K562 (cell line): ENCODE data around the gene EIF4E2. TPM values are rescaled to one million over a fixed set of nuclear protein-coding genes. Genes with fewer than 3 reads are reported as not detected.

Experiments
- ATAC-seq: fragments of 200-7000 bp; cut with Tn5 transposase; 3 replicates; pipeline ENCODE4 v1.9.1; 2020; ENCODE audit warnings: moderate library complexity
- BruUV-seq: library from RNA; stranded (reverse); fragments of 400-500 nt; replicated peaks from 2 replicates; lab custom pipeline; 2021; lab: Mats Ljungman, UMichigan
- CTCF ChIA-PET: fragments of 300-600 bp; formaldehyde crosslinking; extraction: SDS; loops from one replicate; lab custom pipeline; 2021; ENCODE audit warnings: low intra/inter-chr PET ratio; lab: Yijun Ruan, JAX
- POLR2A ChIA-PET: fragments of 300-600, 350-650 bp; sonication (Branson Sonifier 250); formaldehyde crosslinking; extraction: SDS; loops from one replicate; lab custom pipeline; 2021; ENCODE audit warnings: antibody characterized with exemption, inconsistent platforms; lab: Yijun Ruan, JAX
- DNase-seq, 4 experiments: peaks; one replicate each; pipeline versions ENCODE4 v3.0.0 to v3.0.0-alpha.2; 2011 to 2018; ENCODE audit warnings: low spot score in 3 of 4, mixed read lengths in 3 of 4; ENCODE audit errors: extremely low read depth in 1 of 4
- FAIRE-seq: peaks from 2 replicates; lab custom pipeline; 2011; peaks lifted over from hg19 to GRCh38; lab: Jason Lieb, UNC
- H2AFZ ChIP-seq: 2 replicates; pipeline ENCODE4 v1.6.0; 2011; ENCODE audit warnings: low read depth, low read length, control low read depth, inconsistent platforms
- H3K27ac ChIP-seq: fragments of 200-600 bp; 3 replicates; pipeline ENCODE4 v1.8.0; 2011; ENCODE audit warnings: low read depth, mild to moderate bottlenecking, control low read depth, inconsistent platforms, low read length, moderate library complexity, mixed read lengths; ENCODE audit errors: extremely low read depth
- H3K27me3 ChIP-seq, 2 experiments: fragments of 300-600 bp in 1 of 2; 2 replicates in 1 of 2; 3 replicates in 1 of 2; pipeline versions ENCODE4 v1.6.0 to v1.8.0; 2011; ENCODE audit warnings: inconsistent platforms in 2 of 2, low read length in 2 of 2, mild to moderate bottlenecking in 1 of 2, mixed read lengths in 1 of 2, moderate library complexity in 1 of 2; ENCODE audit not compliant: control insufficient read depth in 2 of 2, insufficient read depth in 2 of 2
- H3K36me3 ChIP-seq: fragments of 300-600 bp; 3 replicates; pipeline ENCODE4 v1.8.0; 2011; ENCODE audit warnings: mild to moderate bottlenecking, low read length, inconsistent platforms; ENCODE audit not compliant: control insufficient read depth, insufficient read depth
- H3K4me1 ChIP-seq, 2 experiments: fragments of 200-600 bp in 1 of 2; replicated peaks in 1 of 2; 2 replicates in 1 of 2; 3 replicates in 1 of 2; pipeline versions ENCODE4 v1.5.1 to v1.8.0; 2011; ENCODE audit warnings: inconsistent platforms in 2 of 2, low read length in 2 of 2, mild to moderate bottlenecking in 1 of 2, mixed read lengths in 1 of 2, moderate library complexity in 1 of 2; ENCODE audit not compliant: control insufficient read depth in 2 of 2, insufficient read depth in 2 of 2
- H3K4me2 ChIP-seq: 2 replicates; pipeline ENCODE4 v1.6.1; 2011; ENCODE audit warnings: low read length, control low read depth, inconsistent platforms, mixed read lengths; ENCODE audit not compliant: insufficient read depth
- H3K4me3 ChIP-seq: fragments of 200-600 bp; sonication (generic), shearing (Covaris generic); 2 replicates; pipeline ENCODE4 v1.5.1; 2016; ENCODE audit warnings: control low read depth, inconsistent platforms
- H3K79me2 ChIP-seq: fragments of 200-600 bp; 3 replicates; pipeline ENCODE4 v1.8.0; 2011; ENCODE audit warnings: low read length, inconsistent platforms; ENCODE audit not compliant: control insufficient read depth, insufficient read depth
- H3K9ac ChIP-seq, 2 experiments: 2 replicates each; pipeline versions ENCODE4 v1.6.0 to v1.6.1; 2011; ENCODE audit warnings: low read depth in 2 of 2, low read length in 2 of 2, control low read depth in 1 of 2, inconsistent platforms in 1 of 2, mild to moderate bottlenecking in 1 of 2, mixed read lengths in 1 of 2; ENCODE audit not compliant: insufficient read depth in 1 of 2
- H3K9me1 ChIP-seq: one replicate; pipeline ENCODE4 v1.6.0; 2011; ENCODE audit warnings: inconsistent platforms, mild to moderate bottlenecking, low read length, moderate library complexity; ENCODE audit not compliant: control insufficient read depth, insufficient read depth
- H3K9me3 ChIP-seq: replicated peaks from 2 replicates; pipeline ENCODE4 v1.5.1; 2011; ENCODE audit warnings: low read depth, low read length, inconsistent platforms; ENCODE audit not compliant: control insufficient read depth, insufficient read depth
- H4K20me1 ChIP-seq: replicated peaks from 2 replicates; pipeline ENCODE4 v1.6.1; 2011; ENCODE audit warnings: low read length, inconsistent platforms, mixed read lengths; ENCODE audit not compliant: control insufficient read depth, insufficient read depth
- CBFA2T2 ChIP-seq: fragments of 450-650 bp; conservative IDR thresholded peaks from 2 replicates; pipeline ENCODE4 v1.6.1; 2017; ENCODE audit warnings: mild to moderate bottlenecking
- ELF1 ChIP-seq: fragments of 200-800 bp; sonication (Bioruptor generic); IDR thresholded peaks from 2 replicates; pipeline ENCODE4 v1.6.1; 2016; ENCODE audit warnings: missing genetic modification characterization, missing compliant biosample characterization
- ELF2 ChIP-seq: fragments of 250-450 bp; sonication (Bioruptor Pico); IDR thresholded peaks from 2 replicates; pipeline ENCODE4 v1.5.0; 2021; ENCODE audit warnings: mild to moderate bottlenecking
- FOXM1 ChIP-seq, 2 experiments: fragments of 450-650 bp in 1 of 2; sonication (generic) in 1 of 2; formaldehyde crosslinking in 1 of 2; IDR thresholded peaks; 2 replicates each; pipeline versions ENCODE4 v1.6.1 to v1.9.0; 2017 to 2022; ENCODE audit warnings: low read depth in 2 of 2, mild to moderate bottlenecking in 2 of 2, missing genetic modification reagents in 1 of 2, moderate library complexity in 1 of 2
- MYC ChIP-seq, 2 experiments: fragments of 250-450 bp in 1 of 2; sonication (Bioruptor Pico) in 1 of 2; IDR thresholded peaks; 2 replicates each; pipeline versions ENCODE4 v1.5.1 to v1.6.1; 2012 to 2021; ENCODE audit warnings: low read depth in 2 of 2, borderline replicate concordance in 1 of 2, improper control_type of control experiment in 1 of 2, low read length in 1 of 2, mild to moderate bottlenecking in 1 of 2, moderate library complexity in 1 of 2
- NEUROD1 ChIP-seq: fragments of 150-350 bp; IDR thresholded peaks from 2 replicates; pipeline ENCODE4 v1.6.1; 2014; ENCODE audit warnings: borderline replicate concordance, low read length, low read depth; ENCODE audit not compliant: partially characterized antibody
- NR1H2 ChIP-seq: sonication (generic); formaldehyde crosslinking; IDR thresholded peaks from 2 replicates; pipeline ENCODE4 v1.4.0; 2020; ENCODE audit warnings: mild to moderate bottlenecking, missing genetic modification reagents
- PHF8 ChIP-seq: fragments of 200-600 bp; sonication (generic); IDR thresholded peaks from 2 replicates; pipeline ENCODE4 v1.6.1; 2012; ENCODE audit warnings: mixed run types, mild to moderate bottlenecking, inconsistent platforms, low read length, moderate library complexity, borderline replicate concordance
- RBBP5 ChIP-seq: fragments of 200-600 bp; sonication (generic); IDR thresholded peaks from 2 replicates; pipeline ENCODE4 v1.6.1; 2012; ENCODE audit warnings: borderline replicate concordance, mild to moderate bottlenecking, low read length, control low read depth, inconsistent platforms; ENCODE audit not compliant: insufficient read depth, poor library complexity, severe bottlenecking
- SAP30 ChIP-seq: fragments of 200-600 bp; sonication (generic); IDR thresholded peaks from 2 replicates; pipeline ENCODE4 v1.6.1; 2012; ENCODE audit warnings: borderline replicate concordance, low read depth, mild to moderate bottlenecking, moderate library complexity, low read length, control low read depth, inconsistent platforms; ENCODE audit not compliant: insufficient read depth, poor library complexity, severe bottlenecking
- SNRNP70 ChIP-seq: fragments of 200-400 bp; formaldehyde crosslinking; optimal IDR thresholded peaks from 2 replicates; pipeline ENCODE3; 2017; ENCODE audit warnings: low read depth, low read length
- TGIF2 ChIP-seq: sonication (generic); formaldehyde crosslinking; IDR thresholded peaks from 2 replicates; pipeline ENCODE4 v1.8.1; 2022; ENCODE audit warnings: mild to moderate bottlenecking, missing genetic modification reagents, moderate library complexity
- TSC22D4 ChIP-seq: fragments of 450-650 bp; IDR thresholded peaks from 2 replicates; pipeline ENCODE4 v1.6.1; 2016; ENCODE audit warnings: missing genetic modification characterization, missing biosample characterization, control low read depth
- ZNF165 ChIP-seq: fragments of 250-450 bp; sonication (Bioruptor Pico); IDR thresholded peaks from 2 replicates; pipeline ENCODE4 v1.4.0; 2020; ENCODE audit warnings: borderline replicate concordance
- ZNF282 ChIP-seq: sonication (generic); formaldehyde crosslinking; IDR thresholded peaks from 2 replicates; pipeline ENCODE4 v1.8.1; 2023; ENCODE audit warnings: missing genetic modification reagents
- ZNF431 ChIP-seq: sonication (generic); formaldehyde crosslinking; IDR thresholded peaks from 2 replicates; pipeline ENCODE4 v1.8.0; 2022; ENCODE audit warnings: mild to moderate bottlenecking, missing genetic modification reagents
- WGBS: fragments of 100-300 bp; shearing (Covaris generic); methylation state at CpG from one replicate; pipeline ENCODE4 v1.1.6; 2016; ENCODE audit warnings: low coverage, mixed read lengths; ENCODE audit not compliant: insufficient coverage; ENCODE audit errors: missing lambda C conversion rate; 5-methylcytosine and 5-hydroxymethylcytosine counted together
- in situ Hi-C: fragments of 300-500 bp; cut with MboI; formaldehyde crosslinking; loops from 4 replicates; pipeline ENCODE4 v1.15.0; 2018; ENCODE audit warnings: inconsistent platforms, mixed read lengths
- intact Hi-C: fragments of 100-400 bp; cut with micrococcal nuclease; formaldehyde crosslinking; loops from 2 replicates; pipeline ENCODE4 v1.14.2; 2022
- polyA plus RNA-seq, 8 experiments: library from polyadenylated mRNA; depleted of rRNA in 4 of 8; stranded (reverse) in 5 of 8; unstranded in 3 of 8; fragments of >200 nt; fragmentation: Nextera tagmentation in 2 of 8; fragmentation: Illumina TruSeq in 1 of 8; extraction: Ambion mirVana in 2 of 8; extraction: Trizol in 1 of 8; gene quantifications; 2 replicates each; pipeline versions ENCODE4 v1.2.1 to v1.2.3, GENCODE V29; 2011 to 2014; ENCODE audit warnings: inconsistent platforms in 1 of 8, missing spikeins in 1 of 8
- total RNA-seq, 7 experiments: library from RNA; depleted of rRNA in 6 of 7; stranded (reverse); fragments of >200 nt in 6 of 7; fragmentation: Illumina TruSeq in 2 of 7; extraction: Trizol in 2 of 7; gene quantifications; 2 replicates each; pipeline versions ENCODE4 v1.2.1 to v1.2.3, GENCODE V29; 2011 to 2021; ENCODE audit warnings: low replicate concordance in 1 of 7
- TF ChIP-seq, protein P1 (sequence below): sonication (generic); formaldehyde crosslinking; IDR thresholded peaks from 2 replicates; pipeline ENCODE4 v1.8.0; 2022; ENCODE audit warnings: missing genetic modification reagents, mild to moderate bottlenecking, borderline replicate concordance

EIF4E2 gene
- total and polyA plus RNA-seq, 9 of the 15 experiments (the other 6 are each of a cell fraction or from before 2014, with no cell fraction given), result 33.9 to 169 (median 77.5) TPM

DNA sequence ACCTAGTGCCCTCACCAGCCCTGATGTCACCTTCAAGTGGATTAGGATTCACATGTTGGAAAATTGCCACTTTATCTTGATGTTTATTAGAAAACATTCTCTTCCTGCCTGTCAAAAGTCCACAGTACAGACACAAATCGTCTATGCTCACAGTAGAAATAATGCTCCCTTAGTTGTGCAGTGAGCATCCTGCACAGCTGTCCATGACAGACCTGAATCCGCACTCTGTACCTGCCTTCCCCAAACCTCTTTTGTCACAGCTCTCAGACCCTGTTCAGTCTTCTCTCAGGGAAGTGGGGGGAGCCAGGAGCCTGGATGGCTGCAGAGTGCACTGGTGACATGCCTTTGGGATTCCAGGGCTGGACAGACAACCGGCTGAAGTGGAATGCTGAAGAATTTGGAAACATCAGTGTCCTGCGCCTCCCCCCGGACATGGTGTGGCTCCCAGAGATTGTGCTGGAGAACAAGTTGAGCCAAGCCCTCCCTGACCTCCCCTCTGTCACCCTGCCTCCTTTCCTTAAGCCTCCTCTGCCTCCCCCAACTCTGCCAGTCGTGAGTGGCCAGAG is 22.5 kb upstream of the EIF4E2 start:
- Histone ChIP-seq H3K4me3 (no peak overlapping the region), H3K9me3 (no peaks in the 10 kb centered on the region), H3K36me3 (no peaks in the 10 kb centered on the region), H3K4me1 (peaks cover 0 to 16% of the 10 kb centered on the region in 2 experiments; a peak in 2 of 5 replicates), H3K27ac (no peak overlapping the region), H3K4me2 (no peak overlapping the region), H2AFZ (no peak overlapping the region), H4K20me1 (no peaks in the 10 kb centered on the region), H3K79me2 (no peaks in the 10 kb centered on the region), H3K27me3 (peaks cover 0 to 45% of the 10 kb centered on the region in 2 experiments; a peak in 2 of 5 replicates), H3K9me1 (no peaks in the 10 kb centered on the region), H3K9ac (no peak overlapping the region)
- ATAC-seq (no peak), DNase-seq (no peak), FAIRE-seq (no peak)
- ChIA-PET CTCF (no interaction called here), POLR2A (interaction anchor here (0.5 kb wide), 1 partner anchor 18 kb away, joined by 3 read pairs; no protein-coding TSS in a partner anchor)
- intact Hi-C loops, result no loop called here
- 2% methylated on average over 5 of the region's 6 CpGs for WGBS
- in situ Hi-C loops, result no loop called here
- TF ChIP-seq, protein P1, sequence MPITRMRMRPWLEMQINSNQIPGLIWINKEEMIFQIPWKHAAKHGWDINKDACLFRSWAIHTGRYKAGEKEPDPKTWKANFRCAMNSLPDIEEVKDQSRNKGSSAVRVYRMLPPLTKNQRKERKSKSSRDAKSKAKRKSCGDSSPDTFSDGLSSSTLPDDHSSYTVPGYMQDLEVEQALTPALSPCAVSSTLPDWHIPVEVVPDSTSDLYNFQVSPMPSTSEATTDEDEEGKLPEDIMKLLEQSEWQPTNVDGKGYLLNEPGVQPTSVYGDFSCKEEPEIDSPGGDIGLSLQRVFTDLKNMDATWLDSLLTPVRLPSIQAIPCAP (CRISPR knock-in tag), result no peak
- no peak for TF ChIP-seq TGIF2
- no peak for TF ChIP-seq ZNF282
- TF ChIP-seq ELF1 (tag), result no peak
- TF ChIP-seq NR1H2, result no peak
- TF ChIP-seq CBFA2T2, result no peak
- TF ChIP-seq TSC22D4 (tag), result no peak
- no peak for TF ChIP-seq FOXM1 (IDR thresholded peaks at IDR 0.05; ENCODE audit: low read depth)
- no peak for TF ChIP-seq FOXM1 (CRISPR knock-in tag; IDR thresholded peaks at IDR 0.05; ENCODE audit: low read depth)
- no peak for TF ChIP-seq NEUROD1
- no peak for TF ChIP-seq SAP30
- no peak for TF ChIP-seq ZNF165
- TF ChIP-seq ELF2, result no peak
- no peak for TF ChIP-seq ZNF431 (CRISPR knock-in tag)
- no peak for TF ChIP-seq PHF8
- TF ChIP-seq RBBP5, result no peak
- TF ChIP-seq SNRNP70, result no peak
- no peak for TF ChIP-seq MYC (IDR thresholded peaks at IDR 0.05; ENCODE audit: low read depth, low read length)
- no peak for TF ChIP-seq MYC (CRISPR knock-in tag; IDR thresholded peaks at IDR 0.05; ENCODE audit: borderline replicate concordance, low read depth)
- no TSS peak for BruUV-seq
